SIG-M5 (cell line): Measurements from ENCODE around the gene ERC1.

ENCODE experiments used
- DNase-seq: peaks from one replicate; lab custom pipeline; 2025; lab: John Stamatoyannopoulos, UW

Gene ERC1

DNA sequence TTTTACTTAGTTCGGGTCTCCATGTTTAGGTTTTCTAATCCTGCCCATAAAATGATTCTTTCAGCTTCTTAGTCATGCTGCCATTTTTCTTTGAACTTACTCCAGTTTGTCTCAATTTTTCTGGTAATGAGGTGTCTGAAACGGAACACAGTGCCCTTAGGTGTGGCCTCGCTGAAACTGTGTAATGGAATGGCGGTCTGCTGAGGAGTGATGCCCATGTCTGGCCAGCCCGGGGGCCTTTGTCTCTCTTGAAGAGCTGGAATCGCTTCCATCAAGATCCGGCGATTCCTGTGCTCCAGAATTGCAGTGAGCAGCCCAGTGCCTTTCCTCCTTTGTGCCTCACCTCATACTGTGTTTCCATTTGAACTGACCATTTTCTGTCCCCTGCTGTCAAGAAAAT, 490.9 kb downstream of the ERC1 start:
- DNase-seq: no peak

GRCh38 chr12:1488908-1489381, 497.9 kb downstream of the ERC1 start:
- DNase-seq: no peak

GRCh38 chr12:1491983-1492697, 501.1 kb downstream of the ERC1 start:
- no peak for DNase-seq

DNA sequence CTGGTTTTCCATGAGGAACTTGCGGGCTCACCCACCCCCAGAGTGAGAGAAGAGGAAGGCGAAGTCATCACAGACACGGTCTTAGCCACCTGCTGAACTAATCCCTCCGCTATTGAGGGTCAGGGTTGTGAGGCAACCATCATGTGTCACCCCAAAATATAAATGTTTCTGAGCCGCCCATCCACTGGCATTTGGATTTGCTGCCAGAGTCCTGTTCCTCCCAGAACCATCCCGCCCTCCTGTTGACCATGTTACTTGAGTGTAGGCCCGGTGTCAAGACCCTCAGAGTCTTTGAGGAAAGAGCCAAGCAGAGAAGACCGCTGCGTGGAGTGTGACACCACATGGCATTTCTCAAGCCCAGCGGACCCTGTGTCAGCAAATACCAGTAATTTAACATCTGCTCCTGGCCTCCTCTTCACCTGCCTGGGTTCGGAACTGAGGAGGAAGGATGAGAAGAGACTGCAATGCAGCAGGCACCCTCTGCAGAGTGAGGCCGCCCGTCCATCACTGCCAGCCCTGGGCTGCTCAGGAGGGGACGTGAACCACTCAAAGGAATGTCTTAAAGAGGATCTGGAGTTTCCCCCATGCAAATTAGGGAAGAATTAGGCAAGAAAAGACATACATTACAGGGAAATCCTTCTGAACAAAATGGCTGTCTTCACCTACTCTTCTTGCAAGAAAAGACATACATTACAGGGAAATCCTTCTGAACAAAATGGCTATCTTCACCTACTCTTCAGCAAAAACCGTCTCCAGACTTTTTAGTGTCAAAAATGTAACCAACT, 502.9 kb downstream of the ERC1 start:
- no peak for DNase-seq

- no peak for DNase-seq
Observed at GRCh38 chr12:1494856-1495255, 503.8 kb downstream of the ERC1 start.

DNA sequence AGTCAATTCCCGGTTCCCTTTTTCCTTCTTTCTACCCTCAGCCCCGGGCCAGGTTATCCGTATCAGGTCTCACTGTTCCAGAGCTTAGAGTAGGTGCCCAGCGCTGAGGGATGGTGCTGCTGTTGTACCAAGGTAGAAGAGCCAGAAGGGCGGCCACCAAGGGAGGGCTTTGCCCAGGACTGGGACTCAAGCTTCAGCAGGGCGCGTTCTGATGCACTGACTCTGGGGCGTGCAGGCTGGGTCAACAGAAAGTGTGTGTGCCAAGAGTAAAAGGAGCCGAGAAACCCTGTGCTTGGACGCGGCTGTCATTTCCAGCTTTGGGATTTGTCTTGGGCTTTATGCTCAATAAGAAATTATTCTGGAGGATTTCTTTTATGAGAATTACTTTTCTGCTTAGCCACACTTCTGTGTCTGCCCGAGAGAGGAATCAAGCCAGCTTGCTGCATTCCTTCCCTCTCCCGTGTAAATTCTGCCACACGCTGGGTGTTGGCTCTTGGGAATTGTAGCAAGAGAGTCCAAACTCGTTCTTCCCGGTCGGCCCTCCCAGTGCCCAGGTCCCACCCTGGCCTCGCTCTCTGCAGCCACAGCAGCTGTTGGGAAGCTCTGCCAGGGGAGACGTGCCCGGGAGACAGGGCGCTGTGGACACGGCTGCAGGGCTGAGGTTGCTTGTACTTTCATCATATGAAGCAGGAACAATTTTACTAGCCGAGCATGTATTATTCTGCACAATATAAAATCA, 505.3 kb downstream of the ERC1 start:
- DNase-seq: no peak

DNA sequence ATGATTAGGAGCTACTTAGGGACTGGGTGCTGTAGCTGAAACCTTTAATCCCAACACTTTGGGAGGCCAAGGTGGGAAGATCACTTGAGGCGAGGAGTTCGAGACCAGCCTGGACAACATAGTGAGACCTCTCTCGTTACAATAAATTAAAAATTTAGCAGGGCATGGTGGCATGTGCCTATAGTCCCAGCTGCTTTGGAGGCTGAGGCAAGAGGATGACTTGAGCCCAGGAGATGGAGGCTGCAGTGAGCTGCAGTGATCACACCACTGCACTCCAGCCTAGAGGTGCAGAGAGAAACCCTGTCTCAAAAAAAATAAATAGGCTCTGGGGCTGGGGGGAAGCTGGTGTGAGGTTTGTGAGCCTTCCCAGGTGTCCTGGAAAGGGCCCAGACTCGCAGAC, 506.1 kb downstream of the ERC1 start:
- no peak for DNase-seq

GRCh38 chr12:1498199-1498740, 507.2 kb downstream of the ERC1 start:
- DNase-seq: no peak

- no peak for DNase-seq
Observed at GRCh38 chr12:1499351-1499750, 508.3 kb downstream of the ERC1 start.

DNA sequence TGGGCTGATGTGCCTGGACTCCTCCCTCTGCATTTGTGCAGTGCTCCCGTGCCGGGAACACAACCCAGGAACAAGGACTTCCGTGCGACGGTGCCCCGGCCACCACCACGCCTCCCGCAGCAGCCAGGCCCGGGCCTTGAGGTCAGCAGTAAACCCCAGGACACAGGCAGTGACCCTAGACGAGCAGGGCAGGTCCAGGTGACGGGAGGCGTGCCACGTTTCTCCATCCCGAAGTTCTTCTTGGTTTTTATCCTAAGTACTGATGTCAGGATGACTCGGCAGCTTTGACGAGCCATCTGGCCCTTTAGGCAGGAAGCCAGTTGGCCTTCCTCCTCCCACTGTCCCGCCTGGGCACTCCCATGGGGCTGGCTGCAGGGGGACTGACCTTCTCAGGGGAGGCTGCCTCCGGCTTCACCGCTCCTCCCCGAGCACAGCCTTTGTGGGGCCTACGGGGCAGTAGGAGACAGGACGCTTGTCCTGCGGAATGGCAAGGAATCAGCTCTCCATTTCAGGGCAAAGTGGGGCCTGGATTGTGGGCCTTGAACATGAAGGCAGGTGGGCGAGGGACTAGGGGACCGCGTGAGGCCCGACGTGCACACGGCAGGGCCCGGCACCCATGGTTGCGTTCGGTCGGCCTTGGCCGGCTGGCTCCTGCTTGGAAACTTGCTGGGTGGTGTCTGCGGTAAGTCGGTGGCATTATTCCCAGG, 509.2 kb downstream of the ERC1 start:
- no peak for DNase-seq

DNA sequence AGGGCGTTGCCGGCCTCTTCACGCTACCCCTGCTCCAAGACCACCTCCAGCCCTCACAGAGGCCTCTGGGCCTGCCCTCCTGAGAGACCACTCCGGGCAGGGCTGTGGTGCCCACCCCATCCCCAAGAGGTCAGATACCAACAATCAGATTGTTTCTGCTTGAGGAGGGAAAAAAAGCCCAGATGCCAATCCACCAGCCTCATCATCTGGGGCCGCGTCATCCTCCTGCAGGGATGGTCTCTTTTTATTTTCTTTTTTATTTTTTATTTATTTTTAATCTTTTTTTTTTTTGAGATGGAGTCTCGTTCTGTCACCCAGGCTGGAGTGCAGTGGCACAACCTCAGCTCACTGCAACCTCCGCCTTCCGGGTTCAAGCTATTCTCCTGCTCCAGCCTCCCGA, 510.0 kb downstream of the ERC1 start:
- DNase-seq: no peak

DNA sequence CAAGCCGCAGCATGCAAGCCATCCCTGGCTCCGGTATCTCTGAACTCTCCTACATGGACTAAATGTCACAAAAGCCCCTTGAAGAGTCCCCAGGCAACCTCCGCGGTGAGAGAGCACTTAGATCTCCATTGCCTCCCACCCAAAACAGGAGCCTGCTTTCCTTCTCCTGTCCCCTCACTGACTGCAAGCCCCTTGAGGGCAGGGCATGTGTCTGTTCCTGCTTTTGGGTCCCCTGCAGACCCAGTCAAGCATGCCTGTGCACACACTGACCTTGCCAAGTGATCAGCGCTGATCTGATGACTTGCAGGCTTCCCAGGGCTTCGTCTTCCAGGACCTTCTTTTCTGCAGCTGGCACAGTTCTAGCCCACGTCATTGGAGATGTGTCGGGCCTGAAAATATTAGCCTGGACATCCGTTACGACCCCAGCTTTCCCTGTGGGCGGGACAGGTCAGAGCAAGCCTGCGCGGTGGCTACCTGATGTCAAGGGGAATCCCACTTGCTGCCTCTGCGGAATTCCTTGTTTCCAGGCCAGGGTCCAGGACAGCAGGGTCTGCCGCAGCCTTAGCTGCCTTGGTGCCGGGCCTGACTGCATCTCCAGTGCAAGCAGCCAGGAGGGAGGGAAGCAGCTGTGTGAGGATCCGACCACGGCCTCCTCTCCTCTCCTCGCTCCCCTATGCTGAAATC, 510.8 kb downstream of the ERC1 start:
- DNase-seq: no peak

DNA sequence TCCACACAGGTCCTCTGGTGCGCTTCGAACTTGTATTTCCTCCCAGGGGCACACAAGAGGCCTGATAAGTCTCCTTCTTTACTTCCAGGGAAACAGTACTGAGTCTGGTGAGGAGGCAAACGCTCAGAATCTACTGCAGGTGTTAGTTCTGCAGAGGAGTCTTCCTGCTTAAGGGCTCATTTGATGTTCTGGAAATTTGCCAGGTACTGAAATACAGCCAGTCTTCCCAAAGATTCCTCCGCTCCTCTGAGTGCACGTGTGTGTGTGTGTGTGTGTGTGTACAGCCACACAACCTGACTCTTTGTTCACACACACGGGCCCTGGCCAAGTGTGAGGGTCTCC, 511.3 kb downstream of the ERC1 start:
- DNase-seq: no peak

- no peak for DNase-seq
Observed at GRCh38 chr12:1502831-1503230, 511.8 kb downstream of the ERC1 start.

DNA sequence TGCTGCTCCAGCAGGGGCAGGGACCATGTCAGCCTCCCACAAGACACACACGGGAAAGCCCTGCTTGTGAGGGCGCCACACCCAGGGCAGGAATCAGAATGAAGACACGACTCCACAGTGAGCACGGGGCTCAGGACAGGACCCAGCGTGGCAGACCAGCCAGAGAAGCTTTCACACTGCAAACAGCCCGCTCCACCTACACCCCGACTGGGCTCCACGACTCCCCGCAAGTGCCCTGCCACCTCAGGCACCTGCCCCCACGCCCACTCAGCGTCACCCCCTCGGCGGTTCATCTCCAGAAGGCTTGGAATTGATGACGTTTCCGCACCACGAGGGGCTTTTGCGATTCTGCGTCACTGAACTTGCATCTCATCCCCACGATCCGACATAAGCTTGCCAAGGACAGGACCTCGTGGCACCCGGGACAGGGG, 512.3 kb downstream of the ERC1 start:
- DNase-seq: no peak

DNA sequence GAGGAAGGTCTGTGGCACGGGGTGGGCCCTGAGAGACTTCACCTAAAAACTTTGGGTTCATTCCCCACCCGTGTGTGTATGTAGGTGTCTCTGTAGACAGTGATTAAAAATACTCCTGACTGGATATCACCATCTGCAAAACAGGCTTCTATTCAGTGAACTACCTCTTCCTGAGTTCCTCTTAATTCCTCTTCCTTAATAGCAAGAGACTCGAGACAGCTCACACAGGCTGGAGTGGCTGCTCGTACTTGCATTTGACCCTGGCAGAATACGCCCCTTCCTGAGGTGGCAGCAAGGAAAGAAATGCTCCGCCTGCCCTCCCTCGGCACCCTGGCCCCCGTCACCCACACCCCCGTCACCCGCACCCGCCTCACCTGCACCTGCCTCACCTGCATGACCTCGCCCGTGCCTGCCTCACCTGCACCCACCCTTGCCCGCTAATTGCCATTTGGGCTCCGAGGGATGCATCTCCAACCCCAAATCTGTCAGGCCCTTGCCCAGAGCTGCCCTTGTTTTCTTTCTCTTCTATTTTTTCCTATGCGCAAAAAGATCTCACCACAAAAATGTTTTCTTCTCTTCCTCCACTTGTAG, 513.4 kb downstream of the ERC1 start:
- DNase-seq: no peak

- no peak for DNase-seq
Observed at GRCh38 chr12:1504895-1505311, 513.9 kb downstream of the ERC1 start.

DNA sequence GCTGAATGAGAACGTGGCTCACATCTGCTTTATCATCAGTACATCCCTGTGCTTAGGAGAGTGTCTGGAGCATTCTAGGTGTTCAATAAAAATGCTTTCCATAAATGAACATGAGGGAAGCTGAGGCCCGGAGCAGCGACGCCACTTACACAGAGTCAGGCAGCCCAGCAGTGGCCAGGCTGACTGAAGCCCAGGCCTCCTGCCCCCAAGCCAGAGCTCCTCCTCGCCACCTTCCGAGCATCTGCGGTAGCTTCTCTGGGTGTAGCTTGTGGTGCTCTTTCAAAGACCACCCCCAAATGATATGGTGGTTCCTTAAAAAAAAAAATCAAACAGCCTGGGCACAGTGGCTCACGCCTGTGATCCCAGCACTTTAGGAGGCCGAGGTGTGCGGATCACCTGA, 514.6 kb downstream of the ERC1 start:
- no peak for DNase-seq

- DNase-seq: no peak
Observed at GRCh38 chr12:1507308-1507707, 516.3 kb downstream of the ERC1 start.

DNA sequence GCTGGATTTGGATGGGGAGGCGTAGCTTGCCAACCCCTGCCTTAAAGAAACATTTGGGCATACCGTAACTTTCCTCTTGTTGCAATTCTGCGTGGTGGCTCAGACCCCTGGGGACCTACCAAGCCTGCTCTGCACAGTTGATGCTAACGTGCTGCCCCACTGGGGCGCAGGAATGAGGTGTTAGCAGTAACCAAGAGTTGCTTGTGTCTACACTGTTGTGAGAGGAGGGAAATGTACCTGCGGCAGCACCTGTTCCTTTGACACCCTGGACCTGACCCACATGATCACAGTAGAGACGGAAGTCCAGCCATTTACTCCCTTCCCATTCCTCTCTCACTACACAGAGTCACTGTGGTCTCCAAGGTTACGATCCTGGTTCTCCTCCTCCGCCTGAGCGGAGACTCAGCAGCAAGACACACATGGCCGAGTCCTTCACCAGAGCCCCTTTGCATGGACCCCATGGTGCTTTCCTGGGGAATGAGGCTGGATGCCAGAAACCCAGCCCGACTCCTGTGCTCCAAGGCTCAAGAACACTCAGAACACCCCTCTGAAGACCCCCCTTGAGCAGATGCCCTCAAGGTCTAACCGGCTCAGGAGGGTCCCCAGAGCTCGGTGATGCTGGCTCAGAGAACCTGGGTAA, 518.5 kb downstream of the ERC1 start:
- no peak for DNase-seq
